Neutrophil (primary cell): Measurements from ENCODE around the gene PLEKHA1.

Experiments used
- H3K27ac ChIP-seq: fragments of 200-600 bp; sonication (generic); 2 replicates; pipeline ENCODE4 v1.5.1; 2016; ENCODE audit warnings: mild to moderate bottlenecking, moderate library complexity
- H3K27me3 ChIP-seq: fragments of 200-600 bp; sonication (generic); 2 replicates; pipeline ENCODE4 v1.6.0; 2016; ENCODE audit warnings: mild to moderate bottlenecking
- H3K36me3 ChIP-seq: fragments of 200-600 bp; sonication (generic); 2 replicates; pipeline ENCODE4 v1.5.1; 2017
- H3K4me1 ChIP-seq, 2 experiments: fragments of 200-600 bp in 1 of 2; sonication (generic) in 1 of 2; 1 replicate in 1 of 2; 2 replicates in 1 of 2; pipeline versions ENCODE4 v1.5.1 to v1.6.1; 2013 to 2016; ENCODE audit warnings: low read depth in 1 of 2, low read length in 1 of 2, mild to moderate bottlenecking in 1 of 2, moderate library complexity in 1 of 2; ENCODE audit not compliant: control insufficient read depth in 1 of 2, insufficient read depth in 1 of 2
- H3K4me3 ChIP-seq, 2 experiments: fragments of 200-600 bp in 1 of 2; sonication (generic) in 1 of 2; 1 replicate in 1 of 2; 2 replicates in 1 of 2; pipeline ENCODE4 v1.5.1; 2013 to 2016; ENCODE audit warnings: low read depth in 1 of 2, low read length in 1 of 2, mild to moderate bottlenecking in 1 of 2, moderate library complexity in 1 of 2
- H3K9me3 ChIP-seq: fragments of 200-600 bp; sonication (generic); 2 replicates; pipeline ENCODE4 v1.5.1; 2016
- CTCF ChIP-seq: fragments of 200-600 bp; sonication (generic); IDR thresholded peaks from 2 replicates; pipeline ENCODE4 v1.5.1; 2016; ENCODE audit warnings: antibody characterized with exemption

The PLEKHA1 gene

DNA sequence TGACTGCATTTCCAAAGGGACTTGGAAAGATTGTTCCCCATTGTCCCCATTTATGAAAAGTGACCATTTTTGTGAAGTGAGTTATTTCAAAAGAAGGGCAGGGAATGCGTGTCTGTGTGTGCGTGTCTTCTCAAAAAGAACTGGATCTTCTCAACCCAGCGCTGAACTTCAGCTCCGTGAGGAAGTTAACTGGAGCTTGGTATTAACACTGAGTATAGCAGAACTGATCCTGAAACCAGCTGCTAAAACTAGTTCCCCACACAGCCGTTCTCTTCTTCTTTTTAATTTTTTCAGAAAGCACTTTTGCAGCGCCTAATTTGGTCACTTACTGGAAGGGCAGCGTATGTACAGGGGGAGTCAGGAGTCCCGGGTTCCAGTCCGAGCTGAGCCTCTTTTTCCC lies 45.8 kb upstream of the PLEKHA1 start:
- Histone ChIP-seq H3K27ac (no peak overlapping the region), H3K9me3 (no peaks in the 10 kb centered on the region), H3K27me3 (peaks cover 15% of the 10 kb centered on the region), H3K4me3 (no peak overlapping the region), H3K4me1 (no peaks in the 10 kb centered on the region), H3K36me3 (no peaks in the 10 kb centered on the region)
- TF ChIP-seq CTCF = no peak

GRCh38 chr10:122329416-122329815 lies 45.1 kb upstream of the PLEKHA1 start:
- Histone ChIP-seq H3K4me1 (no peaks in the 10 kb centered on the region), H3K36me3 (no peaks in the 10 kb centered on the region), H3K9me3 (no peaks in the 10 kb centered on the region), H3K27ac (no peak overlapping the region), H3K27me3 (peaks cover 15% of the 10 kb centered on the region), H3K4me3 (no peak overlapping the region)
- TF ChIP-seq CTCF = no peak

DNA sequence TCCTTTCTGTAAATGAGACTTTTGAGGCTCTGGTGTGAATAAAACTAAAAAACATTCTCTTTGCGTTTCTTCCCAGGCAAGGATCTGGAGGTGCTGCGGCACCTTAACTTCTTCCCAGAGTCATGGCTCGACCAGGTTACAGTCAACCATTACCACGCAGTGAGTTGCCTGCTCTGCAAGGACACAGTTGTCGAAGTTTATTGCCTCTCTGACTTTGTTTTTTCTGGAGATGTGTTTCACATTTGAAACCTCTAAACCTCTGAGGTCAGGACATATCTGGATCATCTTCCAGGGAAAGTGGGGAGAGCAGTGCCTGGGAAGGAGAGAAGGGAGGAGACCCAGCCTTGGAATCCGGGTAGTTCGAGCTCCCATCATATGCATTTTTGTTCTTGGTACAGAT lies 43.4 kb upstream of the PLEKHA1 start:
- no peak overlapping the region for H3K27ac ChIP-seq
- no peaks in the 10 kb centered on the region for H3K9me3 ChIP-seq
- H3K4me3 ChIP-seq = no peak overlapping the region
- no peak for TF ChIP-seq CTCF
- H3K27me3 ChIP-seq = peaks cover 15% of the 10 kb centered on the region
- no peaks in the 10 kb centered on the region for H3K4me1 ChIP-seq
- no peaks in the 10 kb centered on the region for H3K36me3 ChIP-seq

- no peak overlapping the region for H3K4me3 ChIP-seq
- H3K4me1 ChIP-seq = no peaks in the 10 kb centered on the region
- no peak for TF ChIP-seq CTCF
- no peaks in the 10 kb centered on the region for H3K36me3 ChIP-seq
- peaks cover 17% of the 10 kb centered on the region for H3K27me3 ChIP-seq
- no peaks in the 10 kb centered on the region for H3K9me3 ChIP-seq
- H3K27ac ChIP-seq = no peak overlapping the region
Measured at GRCh38 chr10:122331615-122332446, 42.7 kb upstream of the PLEKHA1 start.

GRCh38 chr10:122333037-122333436 lies 41.5 kb upstream of the PLEKHA1 start:
- Histone ChIP-seq H3K4me3 (no peak overlapping the region), H3K9me3 (no peaks in the 10 kb centered on the region), H3K27me3 (peaks cover 19% of the 10 kb centered on the region), H3K36me3 (no peaks in the 10 kb centered on the region), H3K4me1 (no peaks in the 10 kb centered on the region), H3K27ac (no peak overlapping the region)
- TF ChIP-seq CTCF = no peak
